DOHH2 (cell line): ENCODE measurements around the gene ARNT2.

Experiments used
- CTCF ChIP-seq: fragments of 200-600 bp; sonication (generic); IDR thresholded peaks from one replicate; pipeline ENCODE4 v1.5.1; 2014; ENCODE audit warnings: antibody characterized with exemption, mild to moderate bottlenecking, low read depth, low read length; ENCODE audit not compliant: poor library complexity, severe bottlenecking
- EZH2phosphoT487 ChIP-seq: fragments of 200-600 bp; sonication (generic); IDR thresholded peaks from 2 replicates; pipeline ENCODE4 v1.6.1; 2017; ENCODE audit warnings: borderline replicate concordance, mild to moderate bottlenecking, antibody characterized with exemption, low read length, moderate library complexity, mixed read lengths

- TF ChIP-seq CTCF = no peak
- no peak for TF ChIP-seq EZH2phosphoT487
These were observed 161.8 kb downstream of the ARNT2 start for GRCh38 chr15:80565988-80566387.
